Neural progenitor cell (in vitro differentiated cells): ENCODE data around the gene EDC3. TPM values are rescaled to one million over a fixed set of nuclear protein-coding genes. Genes with fewer than 3 reads are reported as not detected.

Experiments
- DNase-seq: peaks from one replicate; pipeline ENCODE4 v3.0.0-alpha.2; 2016; ENCODE audit warnings: low spot score
- H2AFZ ChIP-seq: fragments of 200-600 bp; sonication (generic); replicated peaks from 2 replicates; pipeline ENCODE4 v1.6.1; 2016; ENCODE audit warnings: antibody characterized with exemption
- H3F3A ChIP-seq: fragments of 200-600 bp; sonication (generic); 2 replicates; pipeline ENCODE4 v1.6.1; 2016; ENCODE audit warnings: antibody characterized with exemption, low read depth
- H3K27ac ChIP-seq: fragments of 200-600 bp; sonication (generic); 2 replicates; pipeline ENCODE4 v1.5.1; 2016; ENCODE audit warnings: mild to moderate bottlenecking
- H3K27me3 ChIP-seq: fragments of 200-600 bp; sonication (generic); 2 replicates; pipeline ENCODE4 v1.6.1; 2016; ENCODE audit warnings: mild to moderate bottlenecking, moderate library complexity
- H3K36me3 ChIP-seq: fragments of 200-600 bp; sonication (generic); 2 replicates; pipeline ENCODE4 v1.5.1; 2016
- H3K4me1 ChIP-seq: fragments of 200-600 bp; sonication (generic); 2 replicates; pipeline ENCODE4 v1.6.1; 2016; ENCODE audit warnings: mixed run types
- H3K4me2 ChIP-seq: fragments of 200-600 bp; sonication (generic); 2 replicates; pipeline ENCODE4 v1.6.1; 2016
- H3K4me3 ChIP-seq: fragments of 200-600 bp; sonication (generic); 2 replicates; pipeline ENCODE4 v1.5.1; 2016
- H3K79me2 ChIP-seq: fragments of 200-600 bp; sonication (generic); 2 replicates; pipeline ENCODE4 v1.6.1; 2016; ENCODE audit warnings: low read depth
- H3K9ac ChIP-seq: fragments of 200-600 bp; sonication (generic); 2 replicates; pipeline ENCODE4 v1.6.1; 2016
- H3K9me3 ChIP-seq: fragments of 200-600 bp; sonication (generic); 2 replicates; pipeline ENCODE4 v1.5.1; 2016; ENCODE audit warnings: low read depth
- H4K20me1 ChIP-seq: fragments of 200-600 bp; sonication (generic); 2 replicates; pipeline ENCODE4 v1.6.1; 2016; ENCODE audit warnings: low read depth
- H3K27ac Mint-ChIP-seq: 3 replicates; pipeline ENCODE4 v1.8.0; 2021; ENCODE audit warnings: mixed read lengths
- H3K27me3 Mint-ChIP-seq: 2 replicates; pipeline ENCODE4 v1.8.0; 2022; ENCODE audit warnings: low read depth, mild to moderate bottlenecking, inconsistent platforms, moderate library complexity, mixed read lengths; ENCODE audit not compliant: insufficient read depth
- H3K36me3 Mint-ChIP-seq: 3 replicates; pipeline ENCODE4 v1.8.0; 2021; ENCODE audit warnings: mixed read lengths
- H3K4me1 Mint-ChIP-seq: 3 replicates; pipeline ENCODE4 v1.8.0; 2021; ENCODE audit warnings: mixed read lengths
- H3K4me3 Mint-ChIP-seq: 3 replicates; pipeline ENCODE4 v1.8.0; 2021; ENCODE audit warnings: mild to moderate bottlenecking, moderate library complexity, mixed read lengths
- H3K9me3 Mint-ChIP-seq: 3 replicates; pipeline ENCODE4 v1.8.0; 2020; ENCODE audit warnings: mixed read lengths
- CTCF ChIP-seq: fragments of 200-600 bp; sonication (generic); IDR thresholded peaks from 2 replicates; pipeline ENCODE4 v1.5.1; 2017; ENCODE audit warnings: antibody characterized with exemption, mild to moderate bottlenecking
- EZH2 ChIP-seq: fragments of 200-600 bp; sonication (generic); IDR thresholded peaks from 2 replicates; pipeline ENCODE4 v1.6.1; 2017; ENCODE audit warnings: antibody characterized with exemption, mild to moderate bottlenecking, moderate library complexity
- EZH2phosphoT487 ChIP-seq: fragments of 200-600 bp; sonication (generic); IDR thresholded peaks from 2 replicates; pipeline ENCODE4 v1.6.1; 2017; ENCODE audit warnings: antibody characterized with exemption
- total RNA-seq: library from RNA; depleted of rRNA; stranded (reverse); fragments of >200 nt; gene quantifications from 2 replicates; pipeline ENCODE4 v1.2.3, GENCODE V29; 2015; ENCODE audit warnings: low replicate concordance

The EDC3 gene
- total RNA-seq, 1 donor from 2014 or later = 24.4 TPM

- Mint-ChIP-seq H3K27me3 (peaks cover 24% of the 10 kb centered on the region), H3K9me3 (peaks cover 6% of the 10 kb centered on the region), H3K36me3 (no peaks in the 10 kb centered on the region), H3K4me1 (peaks cover 4% of the 10 kb centered on the region), H3K27ac (no peak overlapping the region), H3K4me3 (no peak overlapping the region)
- H3K36me3 ChIP-seq = no peaks in the 10 kb centered on the region
- no peak overlapping the region for H3K4me2 ChIP-seq
- TF ChIP-seq EZH2phosphoT487 (no peak), EZH2 (no peak), CTCF (no peak)
- H3K4me1 ChIP-seq = no peaks in the 10 kb centered on the region
- no peaks in the 10 kb centered on the region for H3K79me2 ChIP-seq
- H3F3A ChIP-seq = no peaks in the 10 kb centered on the region
- H3K27me3 ChIP-seq = peaks cover 77% of the 10 kb centered on the region
- H3K27ac ChIP-seq = no peak overlapping the region
- no peaks in the 10 kb centered on the region for H4K20me1 ChIP-seq
- no peaks in the 10 kb centered on the region for H3K9me3 ChIP-seq
- no peak overlapping the region for H3K9ac ChIP-seq
- no peak overlapping the region for H2AFZ ChIP-seq
- H3K4me3 ChIP-seq = no peak overlapping the region
- no peak for DNase-seq
Observed at GRCh38 chr15:74735305-74735704, 39.5 kb upstream of the EDC3 start.

- DNase-seq = no peak
- H4K20me1 ChIP-seq = no peaks in the 10 kb centered on the region
- Mint-ChIP-seq H3K4me3 (no peak overlapping the region), H3K36me3 (no peaks in the 10 kb centered on the region), H3K27me3 (peaks cover 25% of the 10 kb centered on the region), H3K9me3 (peaks cover 6% of the 10 kb centered on the region), H3K4me1 (peaks cover 10% of the 10 kb centered on the region), H3K27ac (no peak overlapping the region)
- H3K4me1 ChIP-seq = no peaks in the 10 kb centered on the region
- no peaks in the 10 kb centered on the region for H3F3A ChIP-seq
- H3K9me3 ChIP-seq = no peaks in the 10 kb centered on the region
- H3K36me3 ChIP-seq = no peaks in the 10 kb centered on the region
- no peaks in the 10 kb centered on the region for H3K79me2 ChIP-seq
- no peak overlapping the region for H2AFZ ChIP-seq
- H3K4me3 ChIP-seq = no peak overlapping the region
- H3K9ac ChIP-seq = no peak overlapping the region
- peaks cover 78% of the 10 kb centered on the region for H3K27me3 ChIP-seq
- no peak overlapping the region for H3K4me2 ChIP-seq
- no peak overlapping the region for H3K27ac ChIP-seq
- no peak for TF ChIP-seq CTCF
- no peak for TF ChIP-seq EZH2phosphoT487
Observed at GRCh38 chr15:74733269-74733668, 37.4 kb upstream of the EDC3 start.

- no peaks in the 10 kb centered on the region for H4K20me1 ChIP-seq
- no peak overlapping the region for H3K4me3 Mint-ChIP-seq
Observed at GRCh38 chr15:74732846-74733245, 37.0 kb upstream of the EDC3 start.

More at GRCh38 chr15:74732846-74733245, 37.0 kb upstream of the EDC3 start:
- no peak overlapping the region for H3K27ac Mint-ChIP-seq
- H3K4me1 Mint-ChIP-seq = peaks cover 6% of the 10 kb centered on the region
- no peaks in the 10 kb centered on the region for H3K36me3 ChIP-seq
- no peaks in the 10 kb centered on the region for H3K79me2 ChIP-seq
- peaks cover 2% of the 10 kb centered on the region for H3K9me3 Mint-ChIP-seq
- H3K4me1 ChIP-seq = no peaks in the 10 kb centered on the region
- H3K4me3 ChIP-seq = no peak overlapping the region
- no peak overlapping the region for H3K9ac ChIP-seq
- H3K9me3 ChIP-seq = no peaks in the 10 kb centered on the region
- peaks cover 23% of the 10 kb centered on the region for H3K27me3 Mint-ChIP-seq
- H3F3A ChIP-seq = no peaks in the 10 kb centered on the region
- TF ChIP-seq CTCF = no peak
- no peak for TF ChIP-seq EZH2
- no peak overlapping the region for H3K27ac ChIP-seq
- H3K27me3 ChIP-seq = peaks cover 81% of the 10 kb centered on the region
- no peak for DNase-seq
- no peaks in the 10 kb centered on the region for H3K36me3 Mint-ChIP-seq
- H2AFZ ChIP-seq = no peak overlapping the region
- no peak overlapping the region for H3K4me2 ChIP-seq
